Activated CD8-positive, alpha-beta T cell treated with anti-CD3 and anti-CD28 coated beads for 36 hours (primary cell): ENCODE results near the gene FHAD1. TPM values are rescaled to one million over a fixed set of nuclear protein-coding genes. Genes with fewer than 3 reads are reported as not detected.

Experiments used
- ATAC-seq: fragments of 200-7000 bp; cut with Tn5 transposase; one replicate; pipeline ENCODE4 v1.10.0; 2021; ENCODE audit warnings: mild to moderate bottlenecking, moderate library complexity
- CTCF ChIA-PET: fragments of 350-600 bp; sonication (Branson Sonifier 250); formaldehyde crosslinking; loops from one replicate; lab custom pipeline; 2021; ENCODE audit warnings: antibody characterized with exemption; lab: Charles Lee
- POLR2A ChIA-PET: fragments of 350-600 bp; sonication (Branson Sonifier 250); formaldehyde crosslinking; loops from one replicate; lab custom pipeline; 2021; ENCODE audit warnings: antibody characterized with exemption; lab: Charles Lee
- DNase-seq: peaks from one replicate; pipeline ENCODE4 v3.0.0-alpha.2; 2020
- H3K27ac Mint-ChIP-seq: one replicate; pipeline ENCODE4 v1.8.0; 2021; ENCODE audit warnings: mild to moderate bottlenecking, mixed read lengths
- H3K27me3 Mint-ChIP-seq: one replicate; pipeline ENCODE4 v1.8.0; 2021; ENCODE audit warnings: mixed read lengths
- H3K36me3 Mint-ChIP-seq: one replicate; pipeline ENCODE4 v1.8.0; 2021; ENCODE audit warnings: low read depth, mixed read lengths
- H3K4me1 Mint-ChIP-seq: one replicate; pipeline ENCODE4 v1.8.0; 2021; ENCODE audit warnings: low read depth, mixed read lengths
- H3K4me3 Mint-ChIP-seq: one replicate; pipeline ENCODE4 v1.8.0; 2021; ENCODE audit warnings: mild to moderate bottlenecking, moderate library complexity, mixed read lengths
- H3K9me3 Mint-ChIP-seq: one replicate; pipeline ENCODE4 v1.8.0; 2021; ENCODE audit warnings: mixed read lengths
- intact Hi-C: fragments of 100-400 bp; cut with micrococcal nuclease; formaldehyde crosslinking; loops from one replicate; pipeline ENCODE4 v1.10.0; 2022
- total RNA-seq, 2 experiments: library from RNA; stranded (reverse); gene quantifications; one replicate each; pipeline ENCODE4 v1.2.3, GENCODE V29; 2021
- TF ChIP-seq, protein P1 (sequence below): fragments of 200-600 bp; IDR thresholded peaks from one replicate; pipeline ENCODE4 v1.8.0; 2022; ENCODE audit warnings: antibody characterized with exemption, mild to moderate bottlenecking

The FHAD1 gene
- total RNA-seq, 2 experiments from 2014 or later, result 0.07 to 0.16 TPM

DNA sequence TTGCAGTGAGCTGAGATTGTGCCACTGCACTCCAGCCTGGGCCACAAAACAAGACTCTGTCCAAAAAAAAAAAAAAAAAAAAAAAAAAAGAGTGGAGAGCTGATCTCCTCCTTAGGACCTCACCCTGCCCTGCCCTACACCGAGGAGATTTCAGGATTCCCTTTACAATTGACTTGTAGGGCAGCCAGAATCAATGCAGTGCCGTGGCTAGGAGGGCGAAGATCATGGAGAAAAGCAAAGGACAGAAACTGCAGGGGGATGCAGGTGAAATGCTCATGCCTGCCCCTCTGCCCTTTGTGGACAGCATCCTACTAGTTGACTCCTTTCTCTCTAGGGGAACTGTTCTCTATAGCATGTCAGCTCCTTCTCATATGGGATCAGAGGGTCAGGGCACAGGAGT lies 9.6 kb downstream of the FHAD1 start:
- DNase-seq (no peak), ATAC-seq (no peak)
- ChIA-PET POLR2A (no interaction called here), CTCF (no interaction called here)
- Mint-ChIP-seq H3K9me3 (peaks cover 1% of the 10 kb centered on the region), H3K27me3 (peaks cover 15% of the 10 kb centered on the region), H3K4me3 (no peak overlapping the region), H3K27ac (no peak overlapping the region), H3K36me3 (no peaks in the 10 kb centered on the region), H3K4me1 (peaks cover 46% of the 10 kb centered on the region)
- TF ChIP-seq, protein P1, sequence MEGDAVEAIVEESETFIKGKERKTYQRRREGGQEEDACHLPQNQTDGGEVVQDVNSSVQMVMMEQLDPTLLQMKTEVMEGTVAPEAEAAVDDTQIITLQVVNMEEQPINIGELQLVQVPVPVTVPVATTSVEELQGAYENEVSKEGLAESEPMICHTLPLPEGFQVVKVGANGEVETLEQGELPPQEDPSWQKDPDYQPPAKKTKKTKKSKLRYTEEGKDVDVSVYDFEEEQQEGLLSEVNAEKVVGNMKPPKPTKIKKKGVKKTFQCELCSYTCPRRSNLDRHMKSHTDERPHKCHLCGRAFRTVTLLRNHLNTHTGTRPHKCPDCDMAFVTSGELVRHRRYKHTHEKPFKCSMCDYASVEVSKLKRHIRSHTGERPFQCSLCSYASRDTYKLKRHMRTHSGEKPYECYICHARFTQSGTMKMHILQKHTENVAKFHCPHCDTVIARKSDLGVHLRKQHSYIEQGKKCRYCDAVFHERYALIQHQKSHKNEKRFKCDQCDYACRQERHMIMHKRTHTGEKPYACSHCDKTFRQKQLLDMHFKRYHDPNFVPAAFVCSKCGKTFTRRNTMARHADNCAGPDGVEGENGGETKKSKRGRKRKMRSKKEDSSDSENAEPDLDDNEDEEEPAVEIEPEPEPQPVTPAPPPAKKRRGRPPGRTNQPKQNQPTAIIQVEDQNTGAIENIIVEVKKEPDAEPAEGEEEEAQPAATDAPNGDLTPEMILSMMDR, result no peak
- intact Hi-C loops, result no loop called here

DNA sequence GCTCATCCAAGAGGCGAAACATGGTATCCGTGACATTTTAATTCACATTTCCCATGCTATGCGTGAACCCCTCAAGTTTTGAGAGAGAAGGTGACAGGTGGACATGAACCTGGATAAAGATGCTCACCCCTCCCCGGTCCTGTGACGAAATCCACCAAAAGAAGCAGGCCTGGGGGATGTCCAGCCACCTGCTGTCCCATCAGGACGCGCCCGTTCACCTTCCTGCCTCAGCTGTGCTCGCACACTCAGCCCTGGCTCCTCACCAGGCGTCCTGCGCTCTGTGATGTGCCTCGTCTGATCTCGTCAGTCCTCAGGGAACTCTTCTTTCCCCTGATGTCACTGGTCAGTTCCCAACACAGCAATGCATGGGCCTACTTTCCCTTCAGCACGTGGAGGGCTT lies 10.3 kb downstream of the FHAD1 start:
- intact Hi-C loops, result no loop called here
- H3K4me1 Mint-ChIP-seq, result peaks cover 45% of the 10 kb centered on the region

GRCh38 chr1:15258833-15259621 lies 12.0 kb downstream of the FHAD1 start:
- POLR2A ChIA-PET, result interaction anchor here (0.7 to 0.9 kb wide), 2 partner anchors 82 to 526 kb away, joined by 3 to 4 read pairs; no protein-coding TSS in a partner anchor
- CTCF ChIA-PET, result interaction anchor here (1.5 to 3.6 kb wide), 2 partner anchors 13 to 131 kb away, joined by 4 to 14 read pairs; no protein-coding TSS in a partner anchor

More for the DNA sequence above, 10.3 kb downstream of the FHAD1 start:
- H3K9me3 Mint-ChIP-seq, result no peaks in the 10 kb centered on the region
- no peaks in the 10 kb centered on the region for H3K36me3 Mint-ChIP-seq
- ATAC-seq, result no peak
- H3K4me3 Mint-ChIP-seq, result no peak overlapping the region
- ChIA-PET CTCF (no interaction called here), POLR2A (no interaction called here)
- no peak overlapping the region for H3K27ac Mint-ChIP-seq
- DNase-seq, result no peak
- peaks cover 21% of the 10 kb centered on the region for H3K27me3 Mint-ChIP-seq
- TF ChIP-seq, protein P1, result no peak

DNA sequence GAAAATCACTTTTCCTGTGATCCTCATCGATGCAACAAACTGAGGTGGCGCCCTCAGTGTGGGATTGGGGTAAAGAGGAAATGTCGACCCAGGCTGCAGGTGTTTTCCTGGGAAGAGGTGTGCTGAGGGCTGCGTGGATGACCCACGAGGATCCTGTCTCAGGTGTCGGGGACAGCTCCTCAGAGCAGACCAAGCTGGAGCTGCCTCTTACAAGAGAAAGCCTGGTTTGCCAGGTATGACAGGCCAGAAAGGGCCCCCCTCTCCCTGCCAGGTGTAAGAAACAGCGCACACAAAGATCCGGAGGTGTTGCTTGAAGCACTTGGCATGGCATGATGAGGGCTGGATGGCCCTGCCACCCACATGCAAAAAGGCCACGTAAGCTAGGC lies 12.6 kb downstream of the FHAD1 start:
- Mint-ChIP-seq H3K36me3 (no peaks in the 10 kb centered on the region), H3K27ac (no peak overlapping the region), H3K9me3 (peaks cover 1% of the 10 kb centered on the region), H3K27me3 (peaks cover 38% of the 10 kb centered on the region), H3K4me1 (peaks cover 25% of the 10 kb centered on the region), H3K4me3 (no peak overlapping the region)
- DNase-seq (no peak), ATAC-seq (no peak)
- intact Hi-C loops, result no loop called here
- POLR2A ChIA-PET, result interaction anchor here (0.7 to 2.3 kb wide), 2 partner anchors 11 to 526 kb away, joined by 4 to 8 read pairs; no protein-coding TSS in a partner anchor
- CTCF ChIA-PET, result interaction anchor here (1.6 to 3.6 kb wide), 2 partner anchors 44 to 132 kb away, joined by 3 to 14 read pairs; no protein-coding TSS in a partner anchor
- TF ChIP-seq, protein P1, result no peak

More at GRCh38 chr1:15258833-15259621, 12.0 kb downstream of the FHAD1 start:
- H3K4me1 Mint-ChIP-seq, result peaks cover 28% of the 10 kb centered on the region
- H3K27ac Mint-ChIP-seq, result no peak overlapping the region
- DNase-seq, result no peak
- no peak for ATAC-seq
- H3K36me3 Mint-ChIP-seq, result no peaks in the 10 kb centered on the region
- no peaks in the 10 kb centered on the region for H3K9me3 Mint-ChIP-seq
- TF ChIP-seq, protein P1, result no peak
- no peak overlapping the region for H3K4me3 Mint-ChIP-seq
- intact Hi-C loops, result no loop called here
- peaks cover 34% of the 10 kb centered on the region for H3K27me3 Mint-ChIP-seq
